Loucy (cell line): ENCODE results near the gene CCDC39.

ENCODE experiments used
- H2AFZ ChIP-seq: fragments of 200-600 bp; sonication (generic); 2 replicates; pipeline ENCODE4 v1.6.0; 2016; ENCODE audit warnings: antibody characterized with exemption, mild to moderate bottlenecking, low read length, moderate library complexity
- H3F3A ChIP-seq: fragments of 200-600 bp; 2 replicates; pipeline ENCODE4 v1.6.0; 2016; ENCODE audit warnings: antibody characterized with exemption, low read depth, mild to moderate bottlenecking
- H3K27me3 ChIP-seq: fragments of 200-600 bp; sonication (generic); 2 replicates; pipeline ENCODE4 v1.6.1; 2014; ENCODE audit warnings: low read length, mild to moderate bottlenecking; ENCODE audit not compliant: insufficient read depth, poor library complexity, severe bottlenecking
- H3K36me3 ChIP-seq: fragments of 200-600 bp; sonication (generic); 2 replicates; pipeline ENCODE4 v1.6.1; 2016; ENCODE audit warnings: low read length; ENCODE audit not compliant: insufficient read depth
- H3K4me1 ChIP-seq: fragments of 200-600 bp; sonication (generic); 2 replicates; pipeline ENCODE4 v1.5.1; 2014; ENCODE audit warnings: low read length, mild to moderate bottlenecking; ENCODE audit not compliant: insufficient read depth, poor library complexity, severe bottlenecking
- H3K4me2 ChIP-seq: fragments of 200-600 bp; sonication (generic); 2 replicates; pipeline ENCODE4 v1.6.0; 2014; ENCODE audit warnings: antibody characterized with exemption, low read length, low read depth, mild to moderate bottlenecking; ENCODE audit not compliant: poor library complexity, severe bottlenecking
- H3K4me3 ChIP-seq: fragments of 200-600 bp; sonication (generic); 2 replicates; pipeline ENCODE4 v1.5.1; 2014; ENCODE audit warnings: low read length, mild to moderate bottlenecking, mixed read lengths; ENCODE audit not compliant: poor library complexity, severe bottlenecking
- H3K79me2 ChIP-seq: fragments of 200-600 bp; sonication (generic); 2 replicates; pipeline ENCODE4 v1.6.1; 2014; ENCODE audit warnings: low read length; ENCODE audit not compliant: insufficient read depth
- H3K9ac ChIP-seq: fragments of 200-600 bp; sonication (generic); 2 replicates; pipeline ENCODE4 v1.6.0; 2014; ENCODE audit warnings: mild to moderate bottlenecking, low read depth, low read length, moderate library complexity; ENCODE audit not compliant: poor library complexity, severe bottlenecking
- H3K9me2 ChIP-seq: fragments of 200-600 bp; sonication (generic); replicated peaks from 2 replicates; pipeline ENCODE4 v1.6.1; 2016; ENCODE audit warnings: low read depth, low read length, mixed read lengths
- H3K9me3 ChIP-seq: fragments of 200-600 bp; sonication (generic); 2 replicates; pipeline ENCODE4 v1.6.1; 2014; ENCODE audit warnings: mild to moderate bottlenecking, antibody characterized with exemption, low read length, low read depth; ENCODE audit not compliant: insufficient read depth
- H4K20me1 ChIP-seq: fragments of 200-600 bp; sonication (generic); 2 replicates; pipeline ENCODE4 v1.6.0; 2014; ENCODE audit warnings: antibody characterized with exemption, low read length, mild to moderate bottlenecking; ENCODE audit not compliant: insufficient read depth, poor library complexity, severe bottlenecking
- EZH2phosphoT487 ChIP-seq: fragments of 200-600 bp; IDR thresholded peaks from 2 replicates; pipeline ENCODE4 v1.6.1; 2018; ENCODE audit warnings: antibody characterized with exemption, mild to moderate bottlenecking, moderate library complexity, borderline replicate concordance
- TF ChIP-seq, protein P1 (sequence below): fragments of 200-600 bp; sonication (generic); conservative IDR thresholded peaks from 2 replicates; pipeline ENCODE4 v1.5.1; 2014; ENCODE audit warnings: mild to moderate bottlenecking, antibody characterized with exemption, low read length

The CCDC39 gene

DNA sequence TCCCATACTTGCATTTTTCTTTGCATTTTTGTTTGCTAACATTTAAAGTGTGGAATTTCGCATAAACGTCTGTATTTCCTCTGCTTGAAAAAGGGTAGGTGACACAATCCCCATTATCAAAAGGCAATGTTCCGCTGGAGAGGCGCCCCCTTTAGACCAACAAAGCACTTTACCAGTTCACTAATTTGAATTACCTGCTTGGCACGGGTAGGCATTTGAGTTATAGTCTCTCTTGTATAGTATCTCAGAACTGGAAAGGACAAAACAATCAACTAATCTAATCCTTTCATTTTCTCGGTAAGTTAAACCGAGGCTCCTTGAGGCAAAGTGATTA is 775 bp upstream of the CCDC39 start:
- H3K4me3 ChIP-seq = no peak overlapping the region
- H3K9ac ChIP-seq = no peak overlapping the region
- H2AFZ ChIP-seq = no peak overlapping the region

DNA sequence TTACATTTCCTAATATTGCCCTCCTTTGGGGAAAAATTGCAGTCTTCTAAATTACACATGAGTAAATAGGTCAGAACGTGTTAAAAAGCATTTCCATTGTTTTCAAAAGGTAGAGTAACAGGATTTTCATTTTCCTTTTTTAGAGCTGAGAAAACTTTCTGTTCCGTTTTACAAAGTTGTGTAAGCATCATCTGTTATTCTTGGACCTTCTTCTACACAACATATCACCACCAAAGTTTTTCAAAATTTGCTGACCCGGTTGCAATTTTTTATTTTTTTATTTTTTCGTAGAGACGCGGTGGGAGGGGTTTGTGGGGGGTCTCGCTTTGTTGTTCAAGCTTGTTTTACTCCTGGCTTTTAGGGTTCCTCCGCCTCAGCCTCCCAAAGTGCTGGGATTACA is 1.1 kb downstream of the CCDC39 start:
- H2AFZ ChIP-seq = no peak overlapping the region
- TF ChIP-seq, protein P1, sequence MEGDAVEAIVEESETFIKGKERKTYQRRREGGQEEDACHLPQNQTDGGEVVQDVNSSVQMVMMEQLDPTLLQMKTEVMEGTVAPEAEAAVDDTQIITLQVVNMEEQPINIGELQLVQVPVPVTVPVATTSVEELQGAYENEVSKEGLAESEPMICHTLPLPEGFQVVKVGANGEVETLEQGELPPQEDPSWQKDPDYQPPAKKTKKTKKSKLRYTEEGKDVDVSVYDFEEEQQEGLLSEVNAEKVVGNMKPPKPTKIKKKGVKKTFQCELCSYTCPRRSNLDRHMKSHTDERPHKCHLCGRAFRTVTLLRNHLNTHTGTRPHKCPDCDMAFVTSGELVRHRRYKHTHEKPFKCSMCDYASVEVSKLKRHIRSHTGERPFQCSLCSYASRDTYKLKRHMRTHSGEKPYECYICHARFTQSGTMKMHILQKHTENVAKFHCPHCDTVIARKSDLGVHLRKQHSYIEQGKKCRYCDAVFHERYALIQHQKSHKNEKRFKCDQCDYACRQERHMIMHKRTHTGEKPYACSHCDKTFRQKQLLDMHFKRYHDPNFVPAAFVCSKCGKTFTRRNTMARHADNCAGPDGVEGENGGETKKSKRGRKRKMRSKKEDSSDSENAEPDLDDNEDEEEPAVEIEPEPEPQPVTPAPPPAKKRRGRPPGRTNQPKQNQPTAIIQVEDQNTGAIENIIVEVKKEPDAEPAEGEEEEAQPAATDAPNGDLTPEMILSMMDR = no peak
- no peak for TF ChIP-seq EZH2phosphoT487
- H3K36me3 ChIP-seq = no peaks in the 10 kb centered on the region
- H3K9me3 ChIP-seq = no peaks in the 10 kb centered on the region
- no peaks in the 10 kb centered on the region for H3K9me2 ChIP-seq
- no peaks in the 10 kb centered on the region for H3K27me3 ChIP-seq
- no peaks in the 10 kb centered on the region for H4K20me1 ChIP-seq
- no peak overlapping the region for H3K4me3 ChIP-seq
- no peaks in the 10 kb centered on the region for H3F3A ChIP-seq
- no peak overlapping the region for H3K4me2 ChIP-seq
- no peaks in the 10 kb centered on the region for H3K4me1 ChIP-seq
- no peak overlapping the region for H3K9ac ChIP-seq
- H3K79me2 ChIP-seq = no peaks in the 10 kb centered on the region

More for the DNA sequence above, 775 bp upstream of the CCDC39 start:
- TF ChIP-seq, protein P1 = 0 out of 2 replicates have a peak, but pooled peaks have one; percentile 21
- TF ChIP-seq EZH2phosphoT487 = no peak
- Histone ChIP-seq H3K9me2 (no peaks in the 10 kb centered on the region), H3K4me1 (no peaks in the 10 kb centered on the region), H3K4me2 (no peak overlapping the region), H3K27me3 (no peaks in the 10 kb centered on the region), H4K20me1 (no peaks in the 10 kb centered on the region), H3F3A (no peaks in the 10 kb centered on the region), H3K9me3 (no peaks in the 10 kb centered on the region), H3K36me3 (no peaks in the 10 kb centered on the region), H3K79me2 (no peaks in the 10 kb centered on the region)

DNA sequence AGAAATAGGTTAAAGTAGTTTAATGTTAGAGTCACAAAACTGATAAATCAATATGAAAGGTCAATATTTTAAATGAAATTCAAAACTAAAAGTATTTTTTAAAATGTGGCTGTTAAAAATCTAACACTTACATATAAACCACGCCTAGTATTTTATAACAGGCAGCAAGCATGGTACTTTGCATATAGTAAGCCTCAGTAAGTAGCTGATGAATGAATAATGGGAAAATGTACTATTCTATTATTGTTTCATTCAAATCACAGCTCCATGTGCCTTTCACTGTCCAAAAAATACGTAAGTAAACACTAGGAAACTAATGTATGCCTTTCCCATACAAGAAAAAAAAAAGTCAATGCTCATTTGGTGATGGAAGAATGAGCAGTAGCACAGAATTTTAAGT is 17.8 kb downstream of the CCDC39 start:
- Histone ChIP-seq H3K79me2 (no peaks in the 10 kb centered on the region), H3K27me3 (no peaks in the 10 kb centered on the region)
- TF ChIP-seq, protein P1 = no peak
- no peak for TF ChIP-seq EZH2phosphoT487

More for the DNA sequence above, 17.8 kb downstream of the CCDC39 start:
- H3K9me2 ChIP-seq = no peaks in the 10 kb centered on the region
- no peaks in the 10 kb centered on the region for H3F3A ChIP-seq
- H3K36me3 ChIP-seq = no peaks in the 10 kb centered on the region
- H3K9me3 ChIP-seq = no peaks in the 10 kb centered on the region
- H3K4me3 ChIP-seq = no peak overlapping the region
- H3K4me1 ChIP-seq = no peaks in the 10 kb centered on the region
- H3K9ac ChIP-seq = no peak overlapping the region
- H3K4me2 ChIP-seq = no peak overlapping the region
- H2AFZ ChIP-seq = no peak overlapping the region
- H4K20me1 ChIP-seq = no peaks in the 10 kb centered on the region
